NCI-H2029 treated with DMSO at 0.1 percent for 48 hours (cell line): ENCODE data around the gene MBLAC1.

Source experiments
- DNase-seq: peaks from one replicate; lab custom pipeline; 2025; lab: John Stamatoyannopoulos, UW

MBLAC1 gene

GRCh38 chr7:100171087-100171681 is 44.4 kb downstream of the MBLAC1 start:
- no peak for DNase-seq

- DNase-seq: no peak
Measured at GRCh38 chr7:100171840-100172239, 45.1 kb downstream of the MBLAC1 start.

- DNase-seq: no peak
Measured at GRCh38 chr7:100173806-100174495, 47.2 kb downstream of the MBLAC1 start.

GRCh38 chr7:100174582-100174981 is 47.8 kb downstream of the MBLAC1 start:
- DNase-seq: no peak

GRCh38 chr7:100175296-100175935 is 48.6 kb downstream of the MBLAC1 start:
- DNase-seq: no peak

GRCh38 chr7:100176096-100177044 is 49.6 kb downstream of the MBLAC1 start:
- no peak for DNase-seq

GRCh38 chr7:100177045-100178001 is 50.6 kb downstream of the MBLAC1 start, which contains the start of the genes GPC2 and STAG3:
Gene GPC2 (minus strand): TSS chr7:100177381. CDS start chr7:100177199, 182 bp downstream.
Gene STAG3 (plus strand): TSS chr7:100177918. CDS start chr7:100180557, 2,639 bp downstream.
- peak; percentile 90 for DNase-seq
